ENCODE results near the gene ATXN7L3B.

Gene ATXN7L3B

DNA sequence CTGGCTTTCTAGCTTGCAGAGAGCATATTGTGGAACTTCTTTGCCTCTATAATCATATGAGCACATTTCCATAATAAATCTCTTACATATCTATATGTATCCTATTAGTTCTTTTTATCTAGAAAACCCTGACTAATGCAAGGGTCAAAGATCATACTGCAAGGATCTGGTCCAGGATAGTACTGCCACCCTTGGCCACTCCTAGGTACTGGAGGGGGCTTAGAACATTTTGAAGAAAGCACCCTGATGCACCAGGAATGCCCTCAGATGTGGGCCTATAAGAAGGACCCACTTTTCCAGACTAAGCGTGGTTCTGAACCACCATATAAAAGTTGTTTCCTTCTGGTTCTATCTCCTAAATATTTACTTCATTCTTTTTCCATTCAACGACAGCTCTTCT, 14.6 kb downstream of the ATXN7L3B start:
- no peak for DNase-seq

DNA sequence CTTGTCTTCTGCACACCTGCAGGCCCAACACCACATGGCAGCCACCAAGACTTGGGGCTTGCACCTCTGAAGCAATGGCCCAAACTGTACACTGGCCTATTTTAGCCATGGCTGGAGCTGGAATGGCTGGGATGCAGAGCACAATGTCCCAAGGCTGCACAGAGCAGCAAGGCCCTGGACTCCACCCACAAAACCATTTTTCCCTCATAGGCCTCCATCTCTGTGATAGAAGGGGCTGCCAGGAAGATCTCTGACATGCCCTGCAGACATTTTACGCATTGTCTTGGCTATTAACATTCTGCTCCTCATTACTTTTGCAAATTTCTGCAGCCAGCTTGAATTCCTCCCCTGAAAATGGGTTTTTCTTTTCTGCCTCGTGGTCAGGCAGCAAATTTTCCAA, 22.1 kb downstream of the ATXN7L3B start:
- no peak for DNase-seq

DNA sequence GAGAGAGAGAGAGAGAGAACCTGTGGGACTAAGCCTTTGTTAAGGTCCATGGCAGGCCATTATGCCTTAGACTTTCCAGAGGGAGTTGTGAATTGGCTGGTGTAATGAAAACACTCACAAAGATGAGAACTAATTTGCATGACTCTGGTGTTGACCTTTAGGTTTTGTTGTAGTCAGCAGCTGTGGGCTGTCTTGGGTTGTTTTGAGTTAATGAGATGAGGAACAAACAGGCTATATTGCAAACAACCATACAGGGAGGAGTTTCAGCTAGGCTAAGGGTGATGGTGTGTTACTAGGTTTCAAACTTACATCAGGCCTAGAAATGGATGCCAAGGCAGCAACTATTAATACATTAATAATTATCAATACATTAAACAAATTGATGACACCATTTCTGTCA, 26.3 kb downstream of the ATXN7L3B start:
- DNase-seq: no peak

DNA sequence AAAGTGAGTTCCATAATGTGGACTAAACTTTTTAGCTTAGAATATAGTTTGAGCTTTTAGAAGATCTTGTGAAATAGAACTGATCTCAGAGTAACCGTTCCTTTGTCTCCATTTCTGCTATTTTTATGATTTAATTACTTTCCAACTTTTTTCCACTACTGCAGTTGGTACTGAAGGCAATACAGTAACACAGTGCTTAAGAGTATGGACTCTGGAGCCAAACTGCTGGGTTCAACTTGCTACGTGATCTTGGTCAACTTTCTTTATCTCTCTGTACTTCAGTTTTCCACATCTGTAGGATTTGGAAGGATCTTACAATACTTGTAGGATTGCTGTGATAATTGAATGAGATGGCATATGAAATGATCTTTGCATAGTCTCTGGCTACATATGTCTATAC, 40.9 kb downstream of the ATXN7L3B start:
- DNase-seq: no peak

DNA sequence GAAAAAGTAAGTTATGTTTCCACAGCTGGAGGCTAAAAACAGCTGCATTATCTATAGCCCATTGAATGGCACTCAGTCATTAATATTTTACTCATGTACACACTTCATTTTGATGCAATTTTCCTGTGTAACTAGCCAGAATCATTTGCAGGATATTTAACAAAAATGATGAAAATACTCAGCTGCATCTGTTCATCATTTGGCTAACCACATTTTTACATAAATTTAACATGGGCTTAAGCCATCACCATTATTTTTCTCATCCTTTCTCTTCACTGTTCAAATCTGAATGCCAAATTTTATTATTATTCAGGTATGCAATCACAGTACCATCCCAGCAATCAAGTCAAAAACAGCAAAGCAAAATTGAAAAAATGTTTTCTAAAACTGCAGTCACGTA, 41.8 kb downstream of the ATXN7L3B start:
- DNase-seq: no peak

DNA sequence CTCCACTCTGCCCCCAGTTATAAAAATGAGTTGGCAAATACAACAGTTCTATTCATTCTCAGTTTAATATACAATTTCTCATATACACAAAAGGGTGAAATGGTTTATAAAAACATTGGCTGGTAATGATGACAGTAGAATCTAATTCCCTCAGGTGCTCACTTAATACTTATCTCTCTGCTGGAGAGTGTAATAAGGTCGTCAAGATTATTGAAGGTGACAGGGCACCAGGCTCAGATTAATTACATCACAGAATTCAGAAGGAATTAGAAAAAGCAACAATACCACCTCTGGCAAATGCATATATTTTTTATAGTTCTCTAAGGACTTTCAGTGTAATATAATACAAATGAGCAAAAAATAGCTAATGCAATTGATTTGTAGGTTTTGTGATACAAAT, 42.3 kb downstream of the ATXN7L3B start:
- DNase-seq: no peak

DNA sequence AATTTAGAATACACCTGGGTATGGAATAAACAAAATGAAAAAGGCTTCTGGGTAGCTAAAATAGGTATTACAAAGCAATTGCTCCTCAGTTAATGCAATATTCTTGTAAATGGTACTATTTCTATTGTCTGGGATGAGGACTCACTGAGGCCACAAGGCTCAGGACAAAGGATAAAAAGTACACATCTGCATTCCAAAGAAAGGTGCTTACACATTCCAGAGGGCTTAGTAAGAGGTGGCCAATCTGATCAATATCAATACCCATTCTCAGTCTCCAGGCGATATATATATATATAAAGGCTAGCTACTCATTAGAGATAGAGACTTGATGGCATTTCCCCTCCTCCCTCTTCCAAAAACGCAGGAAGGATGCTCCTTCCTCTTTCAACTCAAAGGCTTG, 43.8 kb downstream of the ATXN7L3B start:
- no peak for DNase-seq

DNA sequence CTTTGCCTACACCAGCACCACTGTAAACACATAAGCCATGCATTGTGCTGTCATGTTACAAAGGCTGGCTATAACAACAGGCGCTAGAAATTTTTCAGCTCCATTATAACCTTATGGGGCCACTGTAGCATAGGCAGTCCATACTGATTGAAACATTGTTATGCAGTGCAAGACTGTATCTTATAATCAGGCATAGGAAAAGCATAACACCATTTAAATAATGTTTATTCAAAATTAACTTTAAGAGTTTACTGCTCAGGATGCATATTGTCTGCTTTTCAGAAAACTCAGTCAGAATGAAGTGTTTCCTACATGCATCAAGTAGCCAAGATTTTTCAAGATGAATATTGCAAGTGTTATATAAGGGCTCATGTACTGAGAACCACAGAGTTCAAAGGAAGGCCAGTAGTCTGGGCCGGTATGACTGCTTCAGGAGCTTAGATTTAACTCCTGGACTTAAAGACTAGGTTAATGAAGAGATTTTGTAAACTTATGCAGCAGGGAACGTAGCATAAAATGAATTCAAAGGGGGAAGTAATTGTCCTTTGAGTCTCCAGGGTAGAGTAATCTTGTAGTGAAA, 46.9 kb downstream of the ATXN7L3B start:
- DNase-seq: no peak

DNA sequence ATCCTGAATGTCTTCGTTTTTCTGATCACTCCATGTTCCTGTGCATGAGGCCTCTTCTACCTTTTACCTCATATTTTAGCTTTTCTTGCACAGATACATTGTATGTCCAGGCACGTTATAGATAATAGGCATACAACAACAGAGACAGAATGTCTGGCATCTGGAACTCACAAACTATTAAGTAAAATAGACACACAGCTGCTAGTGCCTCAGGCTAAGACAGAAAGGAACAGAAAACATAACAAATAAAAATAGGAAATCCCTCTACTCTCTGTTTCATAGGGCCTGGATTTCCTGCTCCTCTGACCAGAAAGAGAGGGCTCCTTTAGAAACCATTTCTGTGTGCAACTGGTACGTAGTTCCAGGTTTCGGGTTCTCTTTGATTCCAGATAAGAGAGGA, 48.6 kb downstream of the ATXN7L3B start:
- no peak for DNase-seq

All from NCI-H1092 treated with DMSO at 0.1 percent for 48 hours (cell line).